Smooth muscle cell (in vitro differentiated cells): ENCODE data around the gene KLHL29. TPM values are rescaled to one million over a fixed set of nuclear protein-coding genes. Genes with fewer than 3 reads are reported as not detected.

ENCODE experiments used
- DNase-seq: peaks from one replicate; lab custom pipeline; 2025; ENCODE audit not compliant: unreplicated experiment; lab: John Stamatoyannopoulos, UW
- H2AFZ ChIP-seq: fragments of 200-600 bp; sonication (generic); 2 replicates; pipeline ENCODE4 v1.6.0; 2016; ENCODE audit warnings: antibody characterized with exemption, low read depth, mild to moderate bottlenecking
- H3F3A ChIP-seq: fragments of 200-600 bp; sonication (generic); 2 replicates; pipeline ENCODE4 v1.6.0; 2017; ENCODE audit warnings: antibody characterized with exemption, low read depth
- H3K27ac ChIP-seq: fragments of 200-600 bp; sonication (generic); 2 replicates; pipeline ENCODE4 v1.5.1; 2016; ENCODE audit warnings: low read depth, mild to moderate bottlenecking
- H3K27me3 ChIP-seq: fragments of 200-600 bp; sonication (generic); 2 replicates; pipeline ENCODE4 v1.6.1; 2016; ENCODE audit warnings: low read depth, mild to moderate bottlenecking
- H3K36me3 ChIP-seq: fragments of 200-600 bp; sonication (generic); 2 replicates; pipeline ENCODE4 v1.5.1; 2016; ENCODE audit warnings: low read depth
- H3K4me1 ChIP-seq: fragments of 200-600 bp; sonication (generic); 2 replicates; pipeline ENCODE4 v1.5.1; 2016; ENCODE audit warnings: low read depth
- H3K4me2 ChIP-seq: fragments of 200-600 bp; sonication (generic); 2 replicates; pipeline ENCODE4 v1.6.0; 2016; ENCODE audit warnings: mild to moderate bottlenecking
- H3K4me3 ChIP-seq: fragments of 200-600 bp; sonication (generic); 2 replicates; pipeline ENCODE4 v1.5.1; 2016; ENCODE audit warnings: mild to moderate bottlenecking
- H3K79me2 ChIP-seq: fragments of 200-600 bp; sonication (generic); 2 replicates; pipeline ENCODE4 v1.6.0; 2016; ENCODE audit warnings: low read depth, mild to moderate bottlenecking
- H3K9ac ChIP-seq: fragments of 200-600 bp; sonication (generic); 2 replicates; pipeline ENCODE4 v1.6.0; 2016; ENCODE audit warnings: low read depth
- H3K9me3 ChIP-seq: fragments of 200-600 bp; sonication (generic); replicated peaks from 2 replicates; pipeline ENCODE4 v1.5.1; 2016; ENCODE audit warnings: low read depth
- H4K20me1 ChIP-seq: fragments of 200-600 bp; sonication (generic); 2 replicates; pipeline ENCODE4 v1.6.0; 2016; ENCODE audit warnings: low read depth
- CTCF ChIP-seq: fragments of 200-600 bp; sonication (generic); IDR thresholded peaks from 2 replicates; pipeline ENCODE4 v1.5.1; 2017; ENCODE audit warnings: borderline replicate concordance, mild to moderate bottlenecking, antibody characterized with exemption; ENCODE audit not compliant: insufficient read depth, poor library complexity, severe bottlenecking
- WGBS: methylation state at CpG from one replicate; pipeline ENCODE4 v1.1.7; 2016; ENCODE audit warnings: low lambda C conversion rate; 5-methylcytosine and 5-hydroxymethylcytosine counted together
- polyA plus RNA-seq: library from polyadenylated mRNA; unstranded; fragments of >200 nt; fragmentation: Nextera tagmentation; extraction: Ambion mirVana; gene quantifications from 2 replicates; pipeline ENCODE4 v1.2.1, GENCODE V29; 2016
- total RNA-seq: library from RNA; depleted of rRNA; stranded (reverse); fragments of >200 nt; gene quantifications from 2 replicates; pipeline ENCODE4 v1.2.3, GENCODE V29; 2014

KLHL29 gene
- total and polyA plus RNA-seq, 2 experiments from 2014 or later: 3.1 to 6.6 TPM

- DNase-seq: no peak
- Histone ChIP-seq H3K27ac (no peak overlapping the region), H3K9ac (no peak overlapping the region), H3K27me3 (no peaks in the 10 kb centered on the region), H3K4me3 (no peak overlapping the region), H3F3A (no peaks in the 10 kb centered on the region), H4K20me1 (peaks cover 8% of the 10 kb centered on the region), H3K36me3 (no peaks in the 10 kb centered on the region), H3K4me2 (no peak overlapping the region), H3K79me2 (no peaks in the 10 kb centered on the region), H3K4me1 (no peaks in the 10 kb centered on the region), H2AFZ (no peak overlapping the region), H3K9me3 (no peaks in the 10 kb centered on the region)
- WGBS: 84% methylated on average over 9 of the region's 9 CpGs
- TF ChIP-seq CTCF: no peak
These were observed 124.8 kb downstream of the KLHL29 start for GRCh38 chr2:23509596-23510292.

DNA sequence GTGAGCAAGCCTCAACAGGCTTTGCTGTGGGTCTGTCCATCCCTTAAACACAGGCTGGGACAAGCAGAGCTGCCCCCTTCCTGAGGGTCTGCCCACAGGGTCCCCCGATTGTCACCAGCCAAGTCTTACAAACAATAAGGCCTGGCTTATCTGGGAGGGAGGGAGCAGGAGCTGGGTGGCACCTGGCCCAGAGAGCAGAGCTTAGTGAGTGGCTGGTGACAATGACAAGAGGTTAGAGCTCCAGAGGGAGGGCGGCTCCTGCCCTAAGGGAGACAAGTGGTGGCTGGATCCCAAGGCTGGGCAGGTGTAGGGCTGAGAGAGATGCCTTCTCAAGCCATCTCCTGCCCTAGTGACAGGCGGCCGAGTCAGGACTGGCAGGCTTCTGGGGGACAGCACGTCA lies 125.5 kb downstream of the KLHL29 start:
- no peak overlapping the region for H3K27ac ChIP-seq
- H2AFZ ChIP-seq: no peak overlapping the region
- H3K79me2 ChIP-seq: no peaks in the 10 kb centered on the region
- no peak for TF ChIP-seq CTCF
- no peaks in the 10 kb centered on the region for H3K27me3 ChIP-seq
- H3K4me1 ChIP-seq: no peaks in the 10 kb centered on the region
- no peak for DNase-seq
- H3K4me2 ChIP-seq: no peak overlapping the region
- peaks cover 5% of the 10 kb centered on the region for H4K20me1 ChIP-seq
- no peaks in the 10 kb centered on the region for H3F3A ChIP-seq
- no peak overlapping the region for H3K4me3 ChIP-seq
- no peaks in the 10 kb centered on the region for H3K36me3 ChIP-seq
- no peaks in the 10 kb centered on the region for H3K9me3 ChIP-seq
- no peak overlapping the region for H3K9ac ChIP-seq
- 91% methylated on average over 5 of the region's 5 CpGs for WGBS

DNA sequence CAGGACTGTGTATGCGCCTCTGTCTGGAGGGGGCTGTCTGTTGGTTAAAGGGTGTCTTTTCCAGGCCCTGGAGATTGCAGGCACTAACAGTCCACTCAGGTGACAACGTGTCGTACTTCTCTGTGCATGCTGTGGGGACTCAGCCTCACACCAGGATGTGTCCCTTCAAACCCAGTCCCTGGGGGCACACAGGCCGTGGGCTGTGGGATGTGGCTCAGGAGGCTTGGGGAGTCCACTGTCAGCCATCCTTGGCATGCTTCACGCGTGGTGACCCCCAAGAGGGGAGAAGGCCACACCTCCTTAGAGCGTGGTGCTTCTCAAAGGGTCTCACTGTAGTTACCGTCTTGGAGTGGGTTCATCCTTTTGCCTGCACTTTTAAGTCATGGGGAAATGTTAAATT lies 127.8 kb downstream of the KLHL29 start:
- no peaks in the 10 kb centered on the region for H3K27me3 ChIP-seq
- 94% methylated on average over 8 of the region's 8 CpGs for WGBS

More for the DNA sequence above, 127.8 kb downstream of the KLHL29 start:
- Histone ChIP-seq H3K9ac (no peak overlapping the region), H4K20me1 (peaks cover 4% of the 10 kb centered on the region), H3F3A (no peaks in the 10 kb centered on the region), H3K9me3 (no peaks in the 10 kb centered on the region), H3K4me2 (no peak overlapping the region), H3K36me3 (no peaks in the 10 kb centered on the region), H2AFZ (no peak overlapping the region), H3K27ac (no peak overlapping the region), H3K4me1 (no peaks in the 10 kb centered on the region), H3K4me3 (no peak overlapping the region), H3K79me2 (no peaks in the 10 kb centered on the region)
- TF ChIP-seq CTCF: no peak
- DNase-seq: no peak
